Gastrocnemius medialis (tissue), 4 donors: Measurements from ENCODE around the gene CDHR3. TPM values are rescaled to one million over a fixed set of nuclear protein-coding genes. Genes with fewer than 3 reads are reported as not detected.

Source experiments
- ATAC-seq, 2 donors: fragments of 150-250 bp; one replicate each; pipeline ENCODE4 v1.9.1; 2016
- DNase-seq, 2 donors: peaks; one replicate each; pipeline ENCODE4 v3.0.0-alpha.2; 2019
- H3K27ac ChIP-seq, 4 donors: fragments of 200-600 bp; sonication (generic); 1 replicate in 1 of 4; 2 replicates in 3 of 4; pipeline ENCODE4 v1.5.1; 2016 to 2018; ENCODE audit warnings: mild to moderate bottlenecking in 2 of 4, moderate library complexity in 1 of 4
- H3K27me3 ChIP-seq, 3 donors: fragments of 200-600 bp; sonication (generic) in 2 of 3; 1 replicate in 1 of 3; 2 replicates in 2 of 3; pipeline versions ENCODE4 v1.5.1 to v1.6.0; 2016 to 2019; ENCODE audit warnings: mild to moderate bottlenecking in 1 of 3, moderate library complexity in 1 of 3
- H3K36me3 ChIP-seq, 2 donors: fragments of 200-600 bp; sonication (generic) in 1 of 2; one replicate each; pipeline ENCODE4 v1.5.1; 2017 to 2018
- H3K4me1 ChIP-seq, 2 donors: fragments of 200-600 bp; sonication (generic) in 1 of 2; one replicate each; pipeline ENCODE4 v1.5.1; 2016 to 2017; ENCODE audit warnings: mild to moderate bottlenecking in 2 of 2
- H3K4me3 ChIP-seq, 4 donors: fragments of 200-600 bp; sonication (generic) in 3 of 4; 1 replicate in 1 of 4; 2 replicates in 3 of 4; pipeline ENCODE4 v1.5.1; 2016 to 2019; ENCODE audit warnings: mild to moderate bottlenecking in 2 of 4
- H3K9me3 ChIP-seq, 3 donors: fragments of 200-600 bp; sonication (generic) in 2 of 3; 1 replicate in 1 of 3; 2 replicates in 2 of 3; pipeline ENCODE4 v1.5.1; 2016 to 2019
- CTCF ChIP-seq, 5 experiments: fragments of 450-650 bp in 3 of 5; fragments of 200-600 bp in 2 of 5; sonication (generic) in 2 of 5; IDR thresholded peaks in 4 of 5; conservative IDR thresholded peaks in 1 of 5; 1 replicate in 4 of 5; 2 replicates in 1 of 5; pipeline ENCODE4 v1.5.1; 2016 to 2019; ENCODE audit warnings: antibody characterized with exemption in 5 of 5, mild to moderate bottlenecking in 3 of 5, moderate library complexity in 3 of 5
- POLR2A ChIP-seq, 2 donors: fragments of 450-650 bp; IDR thresholded peaks; one replicate each; pipeline ENCODE4 v1.6.1; 2017; ENCODE audit warnings: antibody characterized with exemption in 2 of 2, mild to moderate bottlenecking in 2 of 2, moderate library complexity in 2 of 2
- in situ Hi-C, 4 donors: fragments of 200-750 bp; cut with MboI; loops; one replicate each; pipeline versions ENCODE4 v1.15.0 to v1.8.0; 2017; ENCODE audit warnings: low sequenced_read_pairs in 4 of 4
- intact Hi-C: fragments of 100-400 bp; cut with DNase I; formaldehyde crosslinking; loops from one replicate; pipeline ENCODE4 v1.15.1; 2023; ENCODE audit warnings: low total_unique reads
- total RNA-seq, 4 donors: library from RNA; depleted of rRNA; stranded (reverse); fragments of >200 nt; gene quantifications; one replicate each; pipeline versions ENCODE4 v1.1.0 to v1.2.3, GENCODE V29; 2016

Gene CDHR3
- total RNA-seq, 4 donors from 2014 or later: 0.62 to 21.2 TPM; not detected in 2

GRCh38 chr7:106059556-106059955 lies 96.5 kb downstream of the CDHR3 start:
- Histone ChIP-seq H3K27me3 (no peaks in the 10 kb centered on the region), H3K4me1 (peaks cover 5 to 11% of the 10 kb centered on the region in 2 donors), H3K4me3 (no peak overlapping the region), H3K9me3 (no peaks in the 10 kb centered on the region), H3K36me3 (no peaks in the 10 kb centered on the region), H3K27ac (no peak overlapping the region)
- ATAC-seq (no peak), DNase-seq (no peak)
- TF ChIP-seq CTCF (IDR thresholded peaks at IDR 0.05 in 4 of 5, conservative IDR thresholded peaks at IDR 0.05 in 1 of 5): no peak
- TF ChIP-seq POLR2A (IDR thresholded peaks at IDR 0.05): no peak
- in situ Hi-C loops (loop anchor here (5.0 to 25.0 kb wide), 4 partner anchors 93 to 403 kb away; partner anchors contain the start of gene NAMPT (in 1 of the 4)), intact Hi-C loops (no loop called here)

- in situ Hi-C loops (loop anchor here in 2 of 4 donors (25.0 kb wide), 2 partner anchors 227 to 402 kb away; partner anchors contain the start of gene NAMPT (in 1 of the 2)), intact Hi-C loops (loop anchor here (10.0 kb wide), 1 partner anchor 224 kb away; the partner anchor contains the start of gene NAMPT)
- TF ChIP-seq CTCF (IDR thresholded peaks at IDR 0.05 in 4 of 5, conservative IDR thresholded peaks at IDR 0.05 in 1 of 5): no peak
- Histone ChIP-seq H3K27me3 (no peaks in the 10 kb centered on the region), H3K4me3 (no peak overlapping the region), H3K27ac (no peak overlapping the region), H3K36me3 (no peaks in the 10 kb centered on the region), H3K9me3 (no peaks in the 10 kb centered on the region), H3K4me1 (peaks cover 14 to 18% of the 10 kb centered on the region in 2 donors)
- ATAC-seq (no peak), DNase-seq (no peak)
Measured at GRCh38 chr7:106060394-106060920, 97.4 kb downstream of the CDHR3 start.

GRCh38 chr7:106061301-106061979 lies 98.4 kb downstream of the CDHR3 start:
- no peak for ATAC-seq
- in situ Hi-C loops: loop anchor here in 2 of 4 donors (25.0 kb wide), 2 partner anchors 226 to 401 kb away; partner anchors contain the start of gene NAMPT (in 1 of the 2)
- no peak for DNase-seq
- TF ChIP-seq CTCF (IDR thresholded peaks at IDR 0.05 in 4 of 5, conservative IDR thresholded peaks at IDR 0.05 in 1 of 5) (no peak), POLR2A (IDR thresholded peaks at IDR 0.05) (no peak)
- intact Hi-C loops: loop anchor here (10.0 kb wide), 1 partner anchor 223 kb away; the partner anchor contains the start of gene NAMPT
- H3K4me1 ChIP-seq: peaks cover 22 to 26% of the 10 kb centered on the region in 2 donors
- H3K27ac ChIP-seq: no peak overlapping the region
- H3K27me3 ChIP-seq: no peaks in the 10 kb centered on the region
- no peaks in the 10 kb centered on the region for H3K9me3 ChIP-seq
- no peaks in the 10 kb centered on the region for H3K36me3 ChIP-seq
- H3K4me3 ChIP-seq: no peak overlapping the region

- no peak overlapping the region for H3K4me3 ChIP-seq
- ATAC-seq (no peak), DNase-seq (no peak)
- H3K9me3 ChIP-seq: no peaks in the 10 kb centered on the region
- intact Hi-C loops (loop anchor here (10.0 kb wide), 1 partner anchor 223 kb away; the partner anchor contains the start of gene NAMPT), in situ Hi-C loops (loop anchor here in 2 of 4 donors (25.0 kb wide), 2 partner anchors 225 to 400 kb away; partner anchors contain the start of gene NAMPT (in 1 of the 2))
- TF ChIP-seq CTCF (IDR thresholded peaks at IDR 0.05 in 4 of 5, conservative IDR thresholded peaks at IDR 0.05 in 1 of 5) (no peak), POLR2A (IDR thresholded peaks at IDR 0.05) (no peak)
- H3K4me1 ChIP-seq: peaks cover 22 to 26% of the 10 kb centered on the region in 2 donors
- H3K27me3 ChIP-seq: no peaks in the 10 kb centered on the region
- H3K36me3 ChIP-seq: no peaks in the 10 kb centered on the region
- H3K27ac ChIP-seq: no peak overlapping the region
Measured at GRCh38 chr7:106062006-106062405, 98.9 kb downstream of the CDHR3 start.
